OCI-M2 (cell line): ENCODE measurements around the gene FARP2.
A peak's percentile ranks its signal among the peaks of the same experiment; 100 is the strongest.
"Not testable (repeated sequence)": the region's sequence is repeated elsewhere in the genome, so short reads cannot be mapped to it uniquely, and the experiment has no call there.

Experiments
- DNase-seq: peaks from one replicate; lab custom pipeline; 2025; ENCODE audit not compliant: unreplicated experiment; lab: John Stamatoyannopoulos, UW

FARP2 gene

DNA sequence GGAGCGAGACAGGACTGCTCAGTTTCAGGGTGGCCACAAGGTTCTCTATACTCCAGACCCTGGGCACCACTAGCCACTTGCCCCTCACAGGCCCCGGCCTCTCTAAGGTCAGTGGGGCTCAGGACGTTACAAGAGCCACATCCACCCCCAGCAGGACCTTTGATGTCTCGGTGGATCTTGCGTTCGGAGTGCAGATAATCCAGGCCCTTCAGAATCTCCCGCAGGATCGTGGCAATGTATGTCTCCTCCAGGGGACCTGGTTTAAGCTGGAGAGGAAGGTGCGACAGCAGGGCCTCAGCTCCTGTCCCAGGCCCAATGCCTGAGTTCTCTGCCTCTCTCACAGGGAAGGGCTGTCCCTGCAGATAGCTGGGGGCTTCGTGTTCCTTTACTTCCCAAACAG, 143.9 kb downstream of the FARP2 start:
- no peak for DNase-seq

DNA sequence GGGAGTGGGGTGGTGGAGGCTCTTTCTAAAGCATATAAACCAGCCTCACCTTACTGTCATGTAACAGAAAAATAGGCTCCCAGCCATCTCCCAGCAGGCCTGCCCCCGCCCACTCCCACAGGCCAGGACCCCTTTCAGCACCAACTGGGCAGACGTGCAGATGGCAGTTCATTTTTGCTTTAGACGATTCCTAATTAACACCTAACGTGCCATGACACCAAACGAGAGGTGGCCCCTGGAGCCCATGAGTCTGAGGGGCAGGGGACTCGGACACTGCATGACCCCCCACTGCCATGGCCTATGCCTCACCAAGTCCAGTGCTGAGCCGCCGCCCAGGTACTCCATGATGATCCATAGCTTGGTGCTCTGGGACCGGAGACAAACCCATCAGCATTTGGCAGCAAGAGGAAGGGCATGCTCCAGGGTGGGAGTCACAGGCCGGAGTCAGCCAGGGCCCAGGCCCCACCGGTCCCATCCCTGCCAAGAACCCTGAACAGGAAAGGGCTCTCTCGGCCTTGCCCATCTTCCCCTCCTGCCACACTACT, 144.4 kb downstream of the FARP2 start:
- no peak for DNase-seq

GRCh38 chr2:241501099-241501541, 145.0 kb downstream of the FARP2 start:
- DNase-seq: no peak

GRCh38 chr2:241501551-241501950, 145.5 kb downstream of the FARP2 start:
- DNase-seq: no peak

DNA sequence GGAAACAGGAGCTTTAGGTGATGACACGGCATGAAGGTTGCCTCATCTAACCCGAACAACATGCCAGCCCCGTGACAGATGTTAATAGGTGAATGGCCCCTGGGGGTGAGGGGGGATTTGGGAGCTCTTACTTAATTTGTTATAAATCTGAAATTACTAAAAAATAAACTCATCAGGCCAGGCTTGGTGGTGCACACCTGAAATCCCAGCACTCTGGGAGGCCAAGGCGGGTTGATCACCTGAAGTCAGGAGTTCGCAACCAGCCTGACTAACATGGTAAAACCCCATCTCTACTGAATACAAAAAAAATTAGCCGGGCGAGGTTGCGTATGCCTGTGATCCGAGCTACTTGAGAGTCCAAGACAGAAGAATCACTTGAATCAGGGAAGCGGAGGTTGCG, 146.2 kb downstream of the FARP2 start:
- no peak for DNase-seq

GRCh38 chr2:241503776-241504392, 147.8 kb downstream of the FARP2 start:
- no peak for DNase-seq

DNA sequence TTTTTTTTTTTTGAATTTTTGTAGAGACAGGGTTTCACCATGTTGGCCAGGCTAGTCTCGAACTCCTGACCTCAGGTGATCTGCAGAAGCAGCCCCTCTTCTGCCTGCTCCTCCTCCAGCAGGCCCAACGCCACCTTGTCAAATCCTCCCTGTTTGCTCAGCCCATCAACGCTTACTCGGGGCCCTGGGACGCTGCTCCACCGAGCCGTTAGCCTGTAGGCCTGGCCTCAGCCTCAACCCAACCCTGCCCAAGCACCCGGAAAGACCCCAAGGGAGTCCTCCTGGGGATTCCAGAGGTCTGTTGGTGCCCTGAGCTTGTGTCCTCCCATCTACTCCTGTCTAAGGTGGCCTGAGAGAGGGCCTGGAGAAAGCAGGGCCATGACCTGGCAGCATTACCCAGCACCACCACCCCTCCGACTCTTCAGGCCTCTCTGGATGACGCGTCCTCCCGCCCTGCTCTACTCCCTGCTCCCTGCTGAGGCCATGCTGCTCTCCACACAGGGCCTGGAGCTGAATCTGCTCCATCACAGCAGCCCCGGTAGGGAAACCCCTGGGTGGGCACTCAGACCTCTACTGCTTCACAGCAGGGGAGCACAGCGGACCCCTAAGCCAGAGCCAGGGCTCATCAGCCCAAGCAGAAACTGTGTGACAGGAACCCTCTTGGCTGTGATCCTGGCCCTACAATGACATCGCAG, 149.1 kb downstream of the FARP2 start:
- DNase-seq: no peak

DNA sequence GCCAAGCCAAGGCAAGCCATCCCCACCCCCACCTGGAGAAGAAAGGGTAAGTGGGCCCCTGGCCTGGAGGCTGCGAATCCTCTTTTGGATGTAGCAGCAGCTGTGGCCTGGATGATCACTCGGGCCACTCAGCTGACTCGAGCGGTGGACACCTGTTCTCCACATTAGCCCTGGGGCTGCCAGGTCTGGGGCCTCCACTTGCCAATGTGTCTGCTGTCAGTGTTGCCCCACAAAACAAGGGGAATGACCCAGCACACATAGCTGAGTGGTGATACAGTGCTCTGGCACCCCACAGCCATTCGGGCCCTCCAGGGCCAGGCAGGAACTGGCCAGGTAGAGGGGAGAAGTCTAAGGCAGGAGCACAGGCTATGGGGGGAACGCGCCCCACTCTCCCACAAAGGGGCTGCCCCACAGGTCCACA, 149.7 kb downstream of the FARP2 start:
- DNase-seq: no peak

- DNase-seq: not testable (repeated sequence)
These were observed 150.2 kb downstream of the FARP2 start for GRCh38 chr2:241506317-241506716.

- no peak for DNase-seq
These were observed 150.8 kb downstream of the FARP2 start for GRCh38 chr2:241506793-241507429.

- DNase-seq: no peak
These were observed 151.6 kb downstream of the FARP2 start for GRCh38 chr2:241507430-241508239.

GRCh38 chr2:241508240-241509154, 152.4 kb downstream of the FARP2 start, which contains the start of gene STK25:
Gene STK25 (minus strand): TSS chr2:241508584. CDS start chr2:241508035, 549 bp downstream.
- DNase-seq: peak; percentile 73

GRCh38 chr2:241509155-241509784, 153.2 kb downstream of the FARP2 start:
- no peak for DNase-seq

- DNase-seq: no peak
These were observed 155.1 kb downstream of the FARP2 start for GRCh38 chr2:241511091-241511741.

GRCh38 chr2:241514553-241514952, 158.5 kb downstream of the FARP2 start:
- DNase-seq: no peak

GRCh38 chr2:241514986-241515737, 159.1 kb downstream of the FARP2 start:
- no peak for DNase-seq

- no peak for DNase-seq
These were observed 160.5 kb downstream of the FARP2 start for GRCh38 chr2:241516520-241516965.

GRCh38 chr2:241517297-241517696, 161.2 kb downstream of the FARP2 start:
- no peak for DNase-seq
